Suprapubic skin (tissue), 4 donors: Measurements from ENCODE around the gene C1orf174. TPM values are rescaled to one million over a fixed set of nuclear protein-coding genes. Genes with fewer than 3 reads are reported as not detected.

Experiments used
- DNase-seq, 2 donors: peaks; one replicate each; pipeline ENCODE4 v3.0.0-alpha.2; 2019; ENCODE audit warnings: low spot score in 2 of 2
- H3K27ac ChIP-seq: fragments of 200-600 bp; sonication (generic); one replicate; pipeline ENCODE4 v1.5.1; 2019
- H3K27me3 ChIP-seq: fragments of 200-600 bp; sonication (generic); one replicate; pipeline ENCODE4 v1.5.1; 2019
- H3K36me3 ChIP-seq: fragments of 200-600 bp; sonication (generic); one replicate; pipeline ENCODE4 v1.5.1; 2019
- H3K4me1 ChIP-seq: fragments of 200-600 bp; sonication (generic); one replicate; pipeline ENCODE4 v1.5.1; 2019
- H3K4me3 ChIP-seq: fragments of 200-600 bp; sonication (generic); one replicate; pipeline ENCODE4 v1.5.1; 2019; ENCODE audit warnings: mild to moderate bottlenecking
- H3K9me3 ChIP-seq: fragments of 200-600 bp; sonication (generic); one replicate; pipeline ENCODE4 v1.5.1; 2019
- EP300 ChIP-seq: sonication (generic); formaldehyde crosslinking; IDR thresholded peaks from one replicate; pipeline ENCODE4 v1.6.1; 2017; ENCODE audit warnings: antibody characterized with exemption
- POLR2A ChIP-seq, 2 donors: fragments of 450-650 bp; IDR thresholded peaks; one replicate each; pipeline ENCODE4 v1.6.1; 2017; ENCODE audit warnings: antibody characterized with exemption in 2 of 2, mild to moderate bottlenecking in 2 of 2, moderate library complexity in 2 of 2
- POLR2AphosphoS5 ChIP-seq, 3 donors: sonication (generic); formaldehyde crosslinking; IDR thresholded peaks; one replicate each; pipeline ENCODE4 v1.6.1; 2017; ENCODE audit warnings: antibody characterized with exemption in 3 of 3
- WGBS: methylation state at CpG from one replicate; pipeline ENCODE4 v1.1.5; 2018; 5-methylcytosine and 5-hydroxymethylcytosine counted together
- total RNA-seq, 4 donors: library from RNA; depleted of rRNA; stranded (reverse); fragments of >200 nt; gene quantifications; one replicate each; pipeline ENCODE4 v1.1.0, GENCODE V29; 2016
- TF ChIP-seq, protein P1 (sequence below), 2 donors: fragments of 200-600 bp in 1 of 2; fragments of 450-650 bp in 1 of 2; sonication (generic) in 1 of 2; IDR thresholded peaks; one replicate each; pipeline ENCODE4 v1.5.1; 2016 to 2019; ENCODE audit warnings: antibody characterized with exemption in 2 of 2, mild to moderate bottlenecking in 1 of 2, moderate library complexity in 1 of 2

Gene C1orf174
- total RNA-seq, 4 donors from 2014 or later, result 16.0 to 25.3 (median 19.7) TPM

DNA sequence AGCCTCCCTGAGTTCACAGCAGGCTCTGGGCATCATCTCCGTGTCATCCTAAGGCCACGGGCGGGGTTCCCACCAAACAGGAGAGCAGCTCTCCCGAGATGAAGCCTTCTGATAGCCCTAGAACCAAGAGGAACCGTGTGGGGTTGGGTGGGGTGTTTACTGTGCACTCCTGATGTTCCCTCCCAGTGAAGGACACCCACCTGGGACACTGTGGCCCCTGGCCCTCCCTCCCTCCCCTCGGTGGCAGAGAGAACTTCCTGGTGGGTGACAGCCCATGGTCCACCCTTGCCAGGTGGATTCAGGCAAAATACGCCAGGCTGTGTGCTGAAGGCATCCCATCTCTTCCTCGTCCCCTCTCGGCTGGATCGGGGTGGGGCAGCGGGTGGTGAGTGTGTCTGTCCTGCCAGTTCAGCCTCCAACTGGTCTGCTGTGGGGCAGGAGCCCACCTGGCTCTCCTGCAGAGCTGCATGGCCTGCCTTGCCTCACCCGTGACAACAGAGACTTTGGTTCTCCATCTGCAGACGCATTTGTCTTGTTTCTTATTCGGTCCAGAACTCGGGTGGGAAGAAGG, 15.6 kb upstream of the C1orf174 start:
- Histone ChIP-seq H3K36me3 (no peaks in the 10 kb centered on the region), H3K9me3 (no peaks in the 10 kb centered on the region), H3K27me3 (peaks cover 61% of the 10 kb centered on the region), H3K4me3 (no peak overlapping the region), H3K27ac (no peak overlapping the region), H3K4me1 (peaks cover 8% of the 10 kb centered on the region)
- WGBS, result 84% methylated on average over 8 of the region's 15 CpGs
- DNase-seq, result peak in 1 of 2 donors; percentile 72
- TF ChIP-seq, protein P1, sequence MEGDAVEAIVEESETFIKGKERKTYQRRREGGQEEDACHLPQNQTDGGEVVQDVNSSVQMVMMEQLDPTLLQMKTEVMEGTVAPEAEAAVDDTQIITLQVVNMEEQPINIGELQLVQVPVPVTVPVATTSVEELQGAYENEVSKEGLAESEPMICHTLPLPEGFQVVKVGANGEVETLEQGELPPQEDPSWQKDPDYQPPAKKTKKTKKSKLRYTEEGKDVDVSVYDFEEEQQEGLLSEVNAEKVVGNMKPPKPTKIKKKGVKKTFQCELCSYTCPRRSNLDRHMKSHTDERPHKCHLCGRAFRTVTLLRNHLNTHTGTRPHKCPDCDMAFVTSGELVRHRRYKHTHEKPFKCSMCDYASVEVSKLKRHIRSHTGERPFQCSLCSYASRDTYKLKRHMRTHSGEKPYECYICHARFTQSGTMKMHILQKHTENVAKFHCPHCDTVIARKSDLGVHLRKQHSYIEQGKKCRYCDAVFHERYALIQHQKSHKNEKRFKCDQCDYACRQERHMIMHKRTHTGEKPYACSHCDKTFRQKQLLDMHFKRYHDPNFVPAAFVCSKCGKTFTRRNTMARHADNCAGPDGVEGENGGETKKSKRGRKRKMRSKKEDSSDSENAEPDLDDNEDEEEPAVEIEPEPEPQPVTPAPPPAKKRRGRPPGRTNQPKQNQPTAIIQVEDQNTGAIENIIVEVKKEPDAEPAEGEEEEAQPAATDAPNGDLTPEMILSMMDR (IDR thresholded peaks at IDR 0.05), result no peak
- TF ChIP-seq EP300 (no peak), POLR2AphosphoS5 (IDR thresholded peaks at IDR 0.05) (no peak), POLR2A (IDR thresholded peaks at IDR 0.05) (no peak)

DNA sequence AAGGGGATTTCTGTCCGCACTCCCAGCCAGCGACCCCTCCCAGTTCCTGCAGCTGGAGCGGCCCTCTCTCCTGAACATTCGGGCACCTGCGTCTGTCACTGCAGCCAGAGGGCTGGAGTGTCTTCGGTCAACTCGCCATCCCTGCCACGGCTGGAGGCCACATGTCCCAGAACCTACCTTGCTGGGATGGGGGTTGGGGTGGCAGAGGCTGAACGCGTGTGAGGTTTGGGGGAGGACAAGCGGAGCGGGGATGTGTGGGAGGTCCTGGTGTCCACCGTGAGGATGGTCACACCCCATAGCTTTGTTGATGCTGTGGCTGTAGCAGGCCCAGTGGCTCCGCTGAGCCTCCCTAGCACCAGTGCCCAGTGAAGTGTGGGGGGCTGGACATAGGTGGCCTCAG, 14.8 kb upstream of the C1orf174 start:
- 87% methylated on average over 9 of the region's 14 CpGs for WGBS
- peak in 1 of 2 donors; percentile 59 for DNase-seq
- no peak overlapping the region for H3K4me3 ChIP-seq
- peaks cover 61% of the 10 kb centered on the region for H3K27me3 ChIP-seq
- no peaks in the 10 kb centered on the region for H3K36me3 ChIP-seq
- H3K9me3 ChIP-seq, result no peaks in the 10 kb centered on the region
- H3K4me1 ChIP-seq, result peaks cover 8% of the 10 kb centered on the region
- H3K27ac ChIP-seq, result no peak overlapping the region
- TF ChIP-seq EP300, result no peak
- no peak for TF ChIP-seq POLR2AphosphoS5 (IDR thresholded peaks at IDR 0.05)
- TF ChIP-seq, protein P1 (IDR thresholded peaks at IDR 0.05), result no peak
- TF ChIP-seq POLR2A (IDR thresholded peaks at IDR 0.05), result no peak

DNA sequence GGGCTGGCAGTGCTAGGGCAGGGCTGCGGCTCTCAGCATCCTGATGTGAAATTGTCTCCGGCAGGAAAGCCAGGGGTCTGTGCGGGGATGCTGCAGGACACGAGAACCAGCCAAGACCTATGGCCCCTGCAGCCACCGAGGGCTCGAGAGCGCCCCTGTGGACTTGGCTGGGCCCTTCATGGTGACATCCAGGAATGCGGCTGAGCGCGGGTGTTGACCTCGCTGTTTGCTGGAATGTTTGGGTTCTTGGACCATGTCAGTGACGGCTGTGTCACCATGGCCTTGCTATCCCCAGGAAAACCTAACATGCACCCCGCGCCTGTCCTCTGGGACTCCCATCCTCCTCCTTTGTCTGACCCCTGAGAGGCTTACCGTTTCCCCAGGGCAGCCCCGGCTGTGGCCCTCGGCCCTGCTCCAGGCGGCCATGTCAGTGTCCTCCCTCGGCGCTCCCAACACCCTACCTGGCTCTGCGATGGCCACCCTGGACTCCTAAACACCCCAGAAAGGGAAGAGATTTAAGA, 14.3 kb upstream of the C1orf174 start:
- no peaks in the 10 kb centered on the region for H3K36me3 ChIP-seq
- no peak overlapping the region for H3K4me3 ChIP-seq
- TF ChIP-seq, protein P1 (IDR thresholded peaks at IDR 0.05), result no peak
- TF ChIP-seq EP300 (no peak), POLR2AphosphoS5 (IDR thresholded peaks at IDR 0.05) (no peak), POLR2A (IDR thresholded peaks at IDR 0.05) (no peak)
- no peak overlapping the region for H3K27ac ChIP-seq
- H3K27me3 ChIP-seq, result peaks cover 56% of the 10 kb centered on the region
- no peaks in the 10 kb centered on the region for H3K9me3 ChIP-seq
- peak in 1 of 2 donors; percentile 75 for DNase-seq
- whole genome bisulfite sequencing, result 91% methylated on average over 20 of the region's 21 CpGs
- peaks cover 8% of the 10 kb centered on the region for H3K4me1 ChIP-seq

DNA sequence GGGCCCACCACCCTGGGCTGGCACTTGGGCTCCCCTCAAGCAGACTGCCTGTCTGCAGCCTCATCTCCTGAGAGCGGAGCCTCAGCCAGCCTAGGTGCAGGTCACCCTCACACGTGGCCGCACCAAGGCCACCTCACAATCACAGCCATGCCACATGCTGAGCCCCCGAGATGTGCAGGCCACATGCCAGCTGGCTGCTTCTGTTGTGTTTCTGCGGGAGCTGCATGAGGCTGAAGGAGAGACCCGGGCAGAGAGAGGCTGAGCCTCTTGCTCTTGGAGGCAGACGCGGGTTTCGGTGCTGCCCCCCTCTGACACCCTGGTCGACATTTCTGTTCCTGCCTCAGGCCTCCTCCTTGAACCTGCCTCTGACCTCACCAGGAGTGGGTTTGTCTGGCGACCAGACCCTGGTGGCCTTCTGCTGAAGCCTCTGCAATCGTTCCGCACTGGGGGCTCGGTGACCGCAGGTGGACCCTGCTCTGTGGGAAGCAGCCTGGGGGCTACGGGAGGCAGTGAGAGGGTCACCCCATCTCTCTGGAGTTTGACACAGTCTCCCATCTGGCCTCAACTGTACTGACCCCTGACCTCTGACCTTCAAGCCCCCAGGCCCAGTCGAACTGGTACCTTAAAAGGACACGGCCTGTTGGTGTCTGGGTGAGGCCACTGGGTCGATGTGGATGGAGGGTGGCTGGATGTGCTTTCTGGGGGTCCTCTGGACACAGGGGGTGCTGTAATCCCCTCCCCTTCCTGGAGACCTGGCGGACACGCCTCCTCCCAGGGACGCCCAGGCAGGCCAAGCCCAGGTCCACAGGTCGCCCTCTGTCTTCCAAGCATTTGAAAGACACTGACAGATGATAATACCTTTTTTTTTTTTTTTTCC, 13.0 kb upstream of the C1orf174 start:
- Histone ChIP-seq H3K4me3 (no peak overlapping the region), H3K27me3 (peaks cover 45% of the 10 kb centered on the region), H3K4me1 (peaks cover 8% of the 10 kb centered on the region), H3K36me3 (no peaks in the 10 kb centered on the region), H3K9me3 (no peaks in the 10 kb centered on the region), H3K27ac (no peak overlapping the region)
- DNase-seq, result peak in 1 of 2 donors; percentile 61
- WGBS, result 84% methylated on average over 10 of the region's 23 CpGs
- TF ChIP-seq POLR2AphosphoS5 (IDR thresholded peaks at IDR 0.05), result no peak
- no peak for TF ChIP-seq POLR2A (IDR thresholded peaks at IDR 0.05)
- no peak for TF ChIP-seq EP300
- TF ChIP-seq, protein P1 (IDR thresholded peaks at IDR 0.05), result no peak
